Endothelial cell of umbilical vein (primary cell): ENCODE data around the gene L3MBTL4. TPM values are rescaled to one million over a fixed set of nuclear protein-coding genes. Genes with fewer than 3 reads are reported as not detected.

ENCODE experiments used
- BruUV-seq: library from RNA; stranded (reverse); fragments of 400-500 nt; replicated peaks from 2 replicates; lab custom pipeline; 2021; lab: Mats Ljungman, UMichigan
- CTCF ChIA-PET: fragments of 300-600, 350-600 bp; sonication (Branson Sonifier 250); formaldehyde crosslinking; loops from one replicate; lab custom pipeline; 2021; ENCODE audit warnings: antibody characterized with exemption, inconsistent platforms; lab: Charles Lee
- POLR2A ChIA-PET: fragments of 300-600, 350-600 bp; sonication (Branson Sonifier 250); formaldehyde crosslinking; loops from one replicate; lab custom pipeline; 2021; ENCODE audit warnings: antibody characterized with exemption, inconsistent platforms; lab: Charles Lee
- DNase-seq: peaks from one replicate; pipeline ENCODE4 v3.0.0-alpha.2; 2011; ENCODE audit warnings: low read depth, low spot score
- FAIRE-seq: peaks from 2 replicates; lab custom pipeline; 2011; peaks lifted over from hg19 to GRCh38; lab: Jason Lieb, UNC
- H2AFZ ChIP-seq: 2 replicates; pipeline ENCODE4 v1.6.0; 2012; ENCODE audit warnings: low read depth, low read length, control low read depth, inconsistent platforms
- H3K27ac ChIP-seq: 2 replicates; pipeline ENCODE4 v1.5.1; 2011; ENCODE audit warnings: low read depth, mild to moderate bottlenecking, control low read depth, low read length, moderate library complexity; ENCODE audit not compliant: insufficient read depth
- H3K27me3 ChIP-seq, 2 experiments: 2 replicates each; pipeline versions ENCODE4 v1.6.0 to v1.6.1; 2011; ENCODE audit warnings: low read length in 2 of 2, mixed read lengths in 1 of 2; ENCODE audit not compliant: control insufficient read depth in 2 of 2, insufficient read depth in 2 of 2
- H3K36me3 ChIP-seq, 2 experiments: 2 replicates in 1 of 2; 3 replicates in 1 of 2; pipeline ENCODE4 v1.5.1; 2011; ENCODE audit warnings: low read length in 2 of 2, mild to moderate bottlenecking in 1 of 2, moderate library complexity in 1 of 2; ENCODE audit not compliant: control insufficient read depth in 2 of 2, insufficient read depth in 2 of 2; ENCODE audit errors: extremely low read depth in 1 of 2
- H3K4me1 ChIP-seq: 3 replicates; pipeline ENCODE4 v1.5.1; 2011; ENCODE audit warnings: mild to moderate bottlenecking, low read length; ENCODE audit not compliant: control insufficient read depth, insufficient read depth; ENCODE audit errors: extremely low read depth
- H3K4me2 ChIP-seq: 2 replicates; pipeline ENCODE4 v1.6.1; 2011; ENCODE audit warnings: low read length, control low read depth, mixed read lengths; ENCODE audit not compliant: insufficient read depth
- H3K4me3 ChIP-seq, 3 experiments: fragments of 200-600 bp in 1 of 3; sonication (generic), shearing (Covaris generic) in 1 of 3; replicated peaks in 1 of 3; 2 replicates each; pipeline ENCODE4 v1.5.1; 2011 to 2016; ENCODE audit warnings: control low read depth in 3 of 3, low read length in 3 of 3, mild to moderate bottlenecking in 2 of 3, inconsistent platforms in 1 of 3, low read depth in 1 of 3, moderate library complexity in 1 of 3; ENCODE audit not compliant: insufficient read depth in 1 of 3
- H3K79me2 ChIP-seq: 2 replicates; pipeline ENCODE4 v1.6.0; 2012; ENCODE audit warnings: low read length, inconsistent platforms; ENCODE audit not compliant: control insufficient read depth, insufficient read depth
- H3K9ac ChIP-seq: replicated peaks from 2 replicates; pipeline ENCODE3; 2011; ENCODE audit warnings: low read length, control low read depth; ENCODE audit not compliant: insufficient read depth; ENCODE audit errors: extremely low read depth
- H3K9me1 ChIP-seq: replicated peaks from 3 replicates; pipeline ENCODE4 v1.6.0; 2011; ENCODE audit warnings: mild to moderate bottlenecking, low read length; ENCODE audit not compliant: control insufficient read depth, insufficient read depth; ENCODE audit errors: extremely low read depth
- H3K9me3 ChIP-seq: replicated peaks from 2 replicates; pipeline ENCODE4 v1.5.1; 2012; ENCODE audit warnings: low read length, inconsistent platforms; ENCODE audit not compliant: control insufficient read depth, insufficient read depth
- H4K20me1 ChIP-seq: replicated peaks from 2 replicates; pipeline ENCODE3; 2011; ENCODE audit warnings: mild to moderate bottlenecking, low read length; ENCODE audit not compliant: control insufficient read depth, insufficient read depth; ENCODE audit errors: extremely low read depth
- EZH2 ChIP-seq: IDR thresholded peaks from 2 replicates; pipeline ENCODE4 v1.6.1; 2012; ENCODE audit warnings: borderline replicate concordance, low read depth, mild to moderate bottlenecking, moderate library complexity, low read length, inconsistent platforms; ENCODE audit not compliant: severe bottlenecking
- FOS ChIP-seq: IDR thresholded peaks from 2 replicates; pipeline ENCODE4 v1.6.1; 2011; ENCODE audit warnings: mild to moderate bottlenecking, low read length, moderate library complexity, borderline replicate concordance; ENCODE audit not compliant: insufficient read depth
- GATA2 ChIP-seq: IDR thresholded peaks from 2 replicates; pipeline ENCODE4 v1.7.0; 2011; ENCODE audit warnings: low read depth, mild to moderate bottlenecking, moderate library complexity, mixed read lengths, low read length; ENCODE audit not compliant: insufficient read length, insufficient read depth
- JUN ChIP-seq: IDR thresholded peaks from 2 replicates; pipeline ENCODE4 v1.6.1; 2011; ENCODE audit warnings: borderline replicate concordance, low read depth; ENCODE audit not compliant: insufficient read length, insufficient read depth
- MYC ChIP-seq: IDR thresholded peaks from one replicate; pipeline ENCODE4 v1.6.1; 2011; ENCODE audit warnings: mild to moderate bottlenecking, low read depth, low read length
- POLR2A ChIP-seq: IDR thresholded peaks from 2 replicates; pipeline ENCODE4 v1.6.1; 2012; ENCODE audit warnings: low read depth, mild to moderate bottlenecking, control low read depth, low read length
- POLR2AphosphoS5 ChIP-seq: IDR thresholded peaks from 2 replicates; pipeline ENCODE4 v1.6.1; 2012; ENCODE audit warnings: low read depth, mild to moderate bottlenecking, control low read depth, low read length, moderate library complexity; ENCODE audit not compliant: insufficient read depth
- dilution Hi-C: fragments of 300-500 bp; cut with MboI; formaldehyde crosslinking; loops from one replicate; pipeline ENCODE4 v1.15.0; 2019; ENCODE audit warnings: low sequenced_read_pairs; ENCODE audit not compliant: extremely low pct_ligation_motif_present
- intact Hi-C: fragments of 100-400 bp; cut with micrococcal nuclease; formaldehyde crosslinking; loops from one replicate; pipeline ENCODE4 v1.10.0; 2022
- polyA plus RNA-seq, 4 experiments: library from polyadenylated mRNA; depleted of rRNA in 3 of 4; stranded (reverse) in 3 of 4; unstranded in 1 of 4; fragments of >200 nt; gene quantifications; 2 replicates each; pipeline versions ENCODE4 v1.2.1 to v1.2.3, GENCODE V29; 2011 to 2012; ENCODE audit warnings: missing spikeins in 1 of 4
- total RNA-seq: library from RNA; stranded (reverse); gene quantifications from 2 replicates; pipeline ENCODE4 v1.2.3, GENCODE V29; 2021
- TF ChIP-seq, protein P1 (sequence below), 2 donors: IDR thresholded peaks; 1 replicate in 1 of 2; 2 replicates in 1 of 2; pipeline ENCODE4 v1.5.1; 2011; ENCODE audit warnings: low read length in 2 of 2, mild to moderate bottlenecking in 2 of 2, moderate library complexity in 2 of 2, control low read depth in 1 of 2, inconsistent platforms in 1 of 2, low read depth in 1 of 2; ENCODE audit not compliant: insufficient read depth in 1 of 2; ENCODE audit errors: extremely low read depth in 1 of 2
- TF ChIP-seq, protein P2 (sequence below): IDR thresholded peaks from 2 replicates; pipeline ENCODE4 v1.6.1; 2011; ENCODE audit not compliant: insufficient read depth, insufficient read length

L3MBTL4 gene
- total and polyA plus RNA-seq, 2 donors (not counting 3 experiments of a cell fraction or from before 2014, with no cell fraction given), result 0.80 TPM; not detected in 1

DNA sequence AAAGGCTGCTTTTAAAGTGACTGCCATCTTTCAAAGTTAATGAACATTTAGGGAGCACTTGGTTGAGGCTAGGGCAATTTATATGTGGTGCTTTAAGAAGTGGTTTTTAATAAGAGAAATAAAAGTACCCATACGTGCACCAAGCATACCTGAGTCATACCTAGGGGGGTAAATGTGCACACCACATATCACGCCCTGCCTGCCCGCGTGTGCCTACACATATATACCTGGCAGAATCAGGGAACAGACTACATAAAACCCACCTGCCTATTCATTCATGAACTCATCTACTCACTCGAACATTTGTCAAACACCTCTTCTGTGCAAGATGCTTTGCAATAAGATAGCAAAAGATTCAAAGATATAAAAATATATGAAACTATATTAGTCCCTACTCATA is 450.1 kb downstream of the L3MBTL4 start:
- CTCF ChIA-PET, result no interaction called here
- H3K27me3 ChIP-seq, result no peaks in the 10 kb centered on the region
- H3K79me2 ChIP-seq, result no peaks in the 10 kb centered on the region
- no peaks in the 10 kb centered on the region for H3K36me3 ChIP-seq
- H3K27ac ChIP-seq, result no peak overlapping the region
- intact Hi-C loops, result no loop called here
- H3K4me1 ChIP-seq, result no peaks in the 10 kb centered on the region
- dilution Hi-C loops, result no loop called here
- FAIRE-seq (no peak), DNase-seq (no peak)
- H4K20me1 ChIP-seq, result no peaks in the 10 kb centered on the region
- no peak overlapping the region for H3K9ac ChIP-seq
- no peaks in the 10 kb centered on the region for H3K9me3 ChIP-seq
- no TSS peak for BruUV-seq
- no peak overlapping the region for H2AFZ ChIP-seq
- no peak overlapping the region for H3K4me2 ChIP-seq
- H3K9me1 ChIP-seq, result no peaks in the 10 kb centered on the region
- TF ChIP-seq MYC (no peak), POLR2A (no peak), GATA2 (no peak), JUN (no peak), FOS (no peak), EZH2 (no peak), POLR2AphosphoS5 (no peak)
- TF ChIP-seq, protein P1, sequence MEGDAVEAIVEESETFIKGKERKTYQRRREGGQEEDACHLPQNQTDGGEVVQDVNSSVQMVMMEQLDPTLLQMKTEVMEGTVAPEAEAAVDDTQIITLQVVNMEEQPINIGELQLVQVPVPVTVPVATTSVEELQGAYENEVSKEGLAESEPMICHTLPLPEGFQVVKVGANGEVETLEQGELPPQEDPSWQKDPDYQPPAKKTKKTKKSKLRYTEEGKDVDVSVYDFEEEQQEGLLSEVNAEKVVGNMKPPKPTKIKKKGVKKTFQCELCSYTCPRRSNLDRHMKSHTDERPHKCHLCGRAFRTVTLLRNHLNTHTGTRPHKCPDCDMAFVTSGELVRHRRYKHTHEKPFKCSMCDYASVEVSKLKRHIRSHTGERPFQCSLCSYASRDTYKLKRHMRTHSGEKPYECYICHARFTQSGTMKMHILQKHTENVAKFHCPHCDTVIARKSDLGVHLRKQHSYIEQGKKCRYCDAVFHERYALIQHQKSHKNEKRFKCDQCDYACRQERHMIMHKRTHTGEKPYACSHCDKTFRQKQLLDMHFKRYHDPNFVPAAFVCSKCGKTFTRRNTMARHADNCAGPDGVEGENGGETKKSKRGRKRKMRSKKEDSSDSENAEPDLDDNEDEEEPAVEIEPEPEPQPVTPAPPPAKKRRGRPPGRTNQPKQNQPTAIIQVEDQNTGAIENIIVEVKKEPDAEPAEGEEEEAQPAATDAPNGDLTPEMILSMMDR (IDR thresholded peaks at IDR 0.05; ENCODE audit: extremely low read depth in 1 of 2, insufficient read depth in 1 of 2, low read depth in 1 of 2, low read length in 2 of 2), result no peak
- TF ChIP-seq, protein P2, sequence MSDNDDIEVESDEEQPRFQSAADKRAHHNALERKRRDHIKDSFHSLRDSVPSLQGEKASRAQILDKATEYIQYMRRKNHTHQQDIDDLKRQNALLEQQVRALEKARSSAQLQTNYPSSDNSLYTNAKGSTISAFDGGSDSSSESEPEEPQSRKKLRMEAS, result no peak
- POLR2A ChIA-PET, result no interaction called here
- no peak overlapping the region for H3K4me3 ChIP-seq
